Activated CD8-positive, alpha-beta T cell treated with anti-CD3 and anti-CD28 coated beads for 36 hours (primary cell): ENCODE data around the gene PLK1. TPM values are rescaled to one million over a fixed set of nuclear protein-coding genes. Genes with fewer than 3 reads are reported as not detected.
"Not testable (repeated sequence)": the region's sequence is repeated elsewhere in the genome, so short reads cannot be mapped to it uniquely, and the experiment has no call there.

ENCODE experiments used
- ATAC-seq: fragments of 200-7000 bp; cut with Tn5 transposase; one replicate; pipeline ENCODE4 v1.10.0; 2021; ENCODE audit warnings: mild to moderate bottlenecking, moderate library complexity
- CTCF ChIA-PET: fragments of 350-600 bp; sonication (Branson Sonifier 250); formaldehyde crosslinking; loops from one replicate; lab custom pipeline; 2021; ENCODE audit warnings: antibody characterized with exemption; lab: Charles Lee
- POLR2A ChIA-PET: fragments of 350-600 bp; sonication (Branson Sonifier 250); formaldehyde crosslinking; loops from one replicate; lab custom pipeline; 2021; ENCODE audit warnings: antibody characterized with exemption; lab: Charles Lee
- DNase-seq: peaks from one replicate; pipeline ENCODE4 v3.0.0-alpha.2; 2020
- H3K27ac Mint-ChIP-seq: one replicate; pipeline ENCODE4 v1.8.0; 2021; ENCODE audit warnings: mild to moderate bottlenecking, mixed read lengths
- H3K27me3 Mint-ChIP-seq: one replicate; pipeline ENCODE4 v1.8.0; 2021; ENCODE audit warnings: mixed read lengths
- H3K36me3 Mint-ChIP-seq: one replicate; pipeline ENCODE4 v1.8.0; 2021; ENCODE audit warnings: low read depth, mixed read lengths
- H3K4me1 Mint-ChIP-seq: one replicate; pipeline ENCODE4 v1.8.0; 2021; ENCODE audit warnings: low read depth, mixed read lengths
- H3K4me3 Mint-ChIP-seq: one replicate; pipeline ENCODE4 v1.8.0; 2021; ENCODE audit warnings: mild to moderate bottlenecking, moderate library complexity, mixed read lengths
- H3K9me3 Mint-ChIP-seq: one replicate; pipeline ENCODE4 v1.8.0; 2021; ENCODE audit warnings: mixed read lengths
- intact Hi-C: fragments of 100-400 bp; cut with micrococcal nuclease; formaldehyde crosslinking; loops from one replicate; pipeline ENCODE4 v1.10.0; 2022
- total RNA-seq, 2 experiments: library from RNA; stranded (reverse); gene quantifications; one replicate each; pipeline ENCODE4 v1.2.3, GENCODE V29; 2021
- TF ChIP-seq, protein P1 (sequence below): fragments of 200-600 bp; IDR thresholded peaks from one replicate; pipeline ENCODE4 v1.8.0; 2022; ENCODE audit warnings: antibody characterized with exemption, mild to moderate bottlenecking

The PLK1 gene
- 10 to 100 TPM; 85.8 to 87.9 TPM for total RNA-seq

DNA sequence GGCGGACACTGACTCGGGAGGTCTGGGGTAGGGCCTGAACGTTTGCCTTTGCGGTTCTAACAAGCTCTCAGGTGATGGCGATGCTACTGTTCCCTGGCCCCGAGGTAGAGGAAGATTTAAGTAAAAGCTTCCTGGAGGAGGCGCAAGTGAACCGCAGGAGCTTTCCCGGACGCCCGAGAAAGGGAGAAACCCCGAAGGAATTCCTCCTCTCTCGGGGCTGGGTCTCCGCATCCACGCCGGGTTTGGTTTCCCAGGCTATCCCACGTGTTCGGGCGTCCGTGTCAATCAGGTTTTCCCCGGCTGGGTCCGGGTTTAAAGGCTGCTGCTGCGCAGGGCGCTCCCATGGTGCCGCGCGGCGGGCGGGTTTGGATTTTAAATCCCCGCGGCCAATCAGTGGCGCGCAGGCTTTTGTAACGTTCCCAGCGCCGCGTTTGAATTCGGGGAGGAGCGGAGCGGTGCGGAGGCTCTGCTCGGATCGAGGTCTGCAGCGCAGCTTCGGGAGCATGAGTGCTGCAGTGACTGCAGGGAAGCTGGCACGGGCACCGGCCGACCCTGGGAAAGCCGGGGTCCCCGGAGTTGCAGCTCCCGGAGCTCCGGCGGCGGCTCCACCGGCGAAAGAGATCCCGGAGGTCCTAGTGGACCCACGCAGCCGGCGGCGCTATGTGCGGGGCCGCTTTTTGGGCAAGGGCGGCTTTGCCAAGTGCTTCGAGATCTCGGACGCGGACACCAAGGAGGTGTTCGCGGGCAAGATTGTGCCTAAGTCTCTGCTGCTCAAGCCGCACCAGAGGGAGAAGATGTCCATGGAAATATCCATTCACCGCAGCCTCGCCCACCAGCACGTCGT lies at the start of gene PLK1:
Gene PLK1, plus strand, starts transcription at position 460 of the 844 bp plus-strand sequence. Its CDS starts 44 bp downstream, at position 504.
- ATAC-seq (peak; percentile 98), DNase-seq (peak; percentile 92)
- intact Hi-C loops = no loop called here
- Mint-ChIP-seq H3K4me1 (peaks cover 12% of the 10 kb centered on the region), H3K9me3 (no peaks in the 10 kb centered on the region), H3K36me3 (peaks cover 40% of the 10 kb centered on the region), H3K27ac (peak within 1 kb of the TSS; percentile 63), H3K4me3 (peak within 1 kb of the TSS; percentile 93), H3K27me3 (no peaks in the 10 kb centered on the region)
- ChIA-PET CTCF (interaction anchor here (0.8 to 1.6 kb wide), 3 partner anchors 82 to 803 kb away, joined by 3 to 6 read pairs (median 5); partner anchors contain the start of gene NDUFAB1), POLR2A (interaction anchor here (0.6 to 4.1 kb wide), 9 partner anchors 9 to 525 kb away, joined by 3 to 19 read pairs (median 4); partner anchors contain the start of genes DCTN5, NDUFAB1 and PALB2)
- TF ChIP-seq, protein P1, sequence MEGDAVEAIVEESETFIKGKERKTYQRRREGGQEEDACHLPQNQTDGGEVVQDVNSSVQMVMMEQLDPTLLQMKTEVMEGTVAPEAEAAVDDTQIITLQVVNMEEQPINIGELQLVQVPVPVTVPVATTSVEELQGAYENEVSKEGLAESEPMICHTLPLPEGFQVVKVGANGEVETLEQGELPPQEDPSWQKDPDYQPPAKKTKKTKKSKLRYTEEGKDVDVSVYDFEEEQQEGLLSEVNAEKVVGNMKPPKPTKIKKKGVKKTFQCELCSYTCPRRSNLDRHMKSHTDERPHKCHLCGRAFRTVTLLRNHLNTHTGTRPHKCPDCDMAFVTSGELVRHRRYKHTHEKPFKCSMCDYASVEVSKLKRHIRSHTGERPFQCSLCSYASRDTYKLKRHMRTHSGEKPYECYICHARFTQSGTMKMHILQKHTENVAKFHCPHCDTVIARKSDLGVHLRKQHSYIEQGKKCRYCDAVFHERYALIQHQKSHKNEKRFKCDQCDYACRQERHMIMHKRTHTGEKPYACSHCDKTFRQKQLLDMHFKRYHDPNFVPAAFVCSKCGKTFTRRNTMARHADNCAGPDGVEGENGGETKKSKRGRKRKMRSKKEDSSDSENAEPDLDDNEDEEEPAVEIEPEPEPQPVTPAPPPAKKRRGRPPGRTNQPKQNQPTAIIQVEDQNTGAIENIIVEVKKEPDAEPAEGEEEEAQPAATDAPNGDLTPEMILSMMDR = no peak

DNA sequence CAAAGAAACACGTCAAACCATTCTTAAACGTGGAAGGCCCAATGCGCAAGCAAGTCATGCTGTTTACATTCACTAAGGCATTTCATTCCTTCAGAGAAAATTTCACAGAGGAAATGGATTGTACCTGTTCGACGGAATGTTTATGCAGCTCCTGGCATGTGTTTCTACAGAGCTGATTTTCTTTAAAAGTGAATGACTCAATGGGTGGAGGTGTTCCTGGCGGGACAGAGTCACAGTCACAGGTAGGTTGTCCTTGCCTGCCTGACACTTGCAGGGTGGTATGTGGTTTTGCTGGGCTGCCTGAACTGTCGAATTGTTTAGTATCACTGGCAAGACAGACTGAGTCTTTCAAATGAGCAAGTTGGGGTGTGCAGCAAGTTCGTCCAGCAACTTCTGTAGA lies 49.2 kb upstream of the PLK1 start:
- POLR2A ChIA-PET = no interaction called here
- no peaks in the 10 kb centered on the region for H3K27me3 Mint-ChIP-seq
- ATAC-seq = no peak
- TF ChIP-seq, protein P1 = no peak
- H3K4me1 Mint-ChIP-seq = peaks cover 10% of the 10 kb centered on the region
- no peak for DNase-seq
- peaks cover 45% of the 10 kb centered on the region for H3K36me3 Mint-ChIP-seq
- no peak overlapping the region for H3K27ac Mint-ChIP-seq
- CTCF ChIA-PET = no interaction called here
- H3K9me3 Mint-ChIP-seq = no peaks in the 10 kb centered on the region
- intact Hi-C loops = no loop called here
- no peak overlapping the region for H3K4me3 Mint-ChIP-seq

DNA sequence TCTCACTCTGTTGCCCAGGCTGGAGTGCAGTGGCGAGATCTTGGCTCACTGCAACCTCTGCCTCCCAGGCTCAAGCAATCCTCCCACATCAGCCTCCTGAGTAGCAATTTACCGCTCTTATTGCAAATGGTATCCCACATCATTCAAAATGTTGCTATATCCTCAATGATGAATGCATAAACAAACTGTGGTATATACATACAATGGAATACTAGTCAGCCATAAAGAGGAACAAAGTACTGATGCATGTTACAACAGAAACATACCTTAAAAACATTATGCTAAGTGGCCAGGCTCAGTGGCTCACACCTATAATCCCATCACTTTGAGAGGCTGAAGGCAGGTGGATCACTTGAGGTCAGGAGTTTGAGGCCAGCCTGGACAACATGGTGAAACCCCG lies 46.8 kb upstream of the PLK1 start:
- CTCF ChIA-PET = interaction anchor here (1.8 kb wide), 1 partner anchor 30 kb away, joined by 4 read pairs; no protein-coding TSS in a partner anchor
- DNase-seq, ATAC-seq, POLR2A ChIA-PET, intact Hi-C loops, H3K4me3 Mint-ChIP-seq, H3K27ac Mint-ChIP-seq, H3K9me3 Mint-ChIP-seq, H3K27me3 Mint-ChIP-seq: not testable (repeated sequence)
- Mint-ChIP-seq H3K4me1 (peaks cover 13% of the 10 kb centered on the region), H3K36me3 (peaks cover 52% of the 10 kb centered on the region)

DNA sequence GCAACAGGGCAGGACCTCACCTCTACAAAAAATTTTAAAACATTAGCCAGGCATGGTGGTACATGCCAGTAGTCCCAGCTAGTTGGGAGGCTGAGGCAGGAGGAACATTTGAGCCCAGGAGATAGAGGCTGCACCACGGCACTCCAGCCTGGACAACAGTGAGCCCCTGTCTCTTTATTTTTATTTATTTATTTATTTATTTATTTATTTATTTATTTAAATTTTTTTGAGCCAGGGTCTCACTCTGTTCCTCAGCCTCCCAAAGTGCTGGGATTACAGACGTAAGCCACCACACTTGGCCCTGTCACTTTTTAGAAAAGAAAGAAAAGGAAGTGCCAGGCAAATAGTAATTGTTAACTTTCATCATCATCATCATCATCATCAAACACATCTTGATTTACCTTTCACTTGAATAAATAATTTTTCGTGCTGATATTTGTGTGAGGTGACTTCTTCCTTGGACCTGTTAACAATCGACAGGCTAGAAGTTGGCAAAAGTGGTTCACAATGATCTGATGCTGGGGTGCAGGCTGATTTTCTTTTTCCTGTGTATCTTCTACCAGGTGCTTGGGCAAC lies 44.1 kb upstream of the PLK1 start:
- Mint-ChIP-seq H3K4me3 (no peak overlapping the region), H3K9me3 (no peaks in the 10 kb centered on the region), H3K27ac (no peak overlapping the region), H3K4me1 (peaks cover 18% of the 10 kb centered on the region), H3K36me3 (peaks cover 50% of the 10 kb centered on the region), H3K27me3 (no peaks in the 10 kb centered on the region)
- ChIA-PET POLR2A (no interaction called here), CTCF (no interaction called here)
- no peak for DNase-seq
- ATAC-seq = no peak
- intact Hi-C loops = no loop called here
- TF ChIP-seq, protein P1 = no peak

DNA sequence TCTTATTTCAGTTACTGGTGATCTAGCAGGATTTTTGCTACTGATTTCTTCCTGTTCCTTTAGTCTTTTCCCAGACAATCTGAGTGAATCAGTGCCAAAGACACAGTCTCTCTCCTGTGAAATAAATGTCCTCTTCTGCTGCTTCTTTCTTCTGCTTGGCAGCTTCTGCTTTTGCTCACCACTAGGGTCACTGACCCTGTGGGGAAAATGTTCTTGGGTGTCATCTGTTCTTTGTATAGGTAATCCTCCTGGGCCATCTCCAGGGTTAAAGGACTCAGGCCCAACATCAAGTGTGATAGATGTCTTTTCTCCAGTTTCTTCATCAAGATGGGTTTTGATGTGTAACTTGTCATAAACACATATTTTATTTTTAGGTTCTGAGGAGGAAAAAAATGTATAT lies 42.7 kb upstream of the PLK1 start:
- DNase-seq (no peak), ATAC-seq (no peak)
- CTCF ChIA-PET = no interaction called here
- H3K27me3 Mint-ChIP-seq = no peaks in the 10 kb centered on the region
- TF ChIP-seq, protein P1 = no peak
- H3K9me3 Mint-ChIP-seq = no peaks in the 10 kb centered on the region
- H3K4me3 Mint-ChIP-seq = no peak overlapping the region
- H3K4me1 Mint-ChIP-seq = peaks cover 16% of the 10 kb centered on the region
- intact Hi-C loops = no loop called here
- no peak overlapping the region for H3K27ac Mint-ChIP-seq
- H3K36me3 Mint-ChIP-seq = peaks cover 44% of the 10 kb centered on the region
- POLR2A ChIA-PET = interaction anchor here (0.6 kb wide), 1 partner anchor 33 kb away, joined by 3 read pairs; no protein-coding TSS in a partner anchor
